Stimulated activated CD4-positive, alpha-beta T cell treated with anti-CD3 and anti-CD28 coated beads, Interleukin-12 subunit alpha, Interleukin-12 subunit beta, amount 100 ng/mL, for 4 hours (primary cell): ENCODE measurements around the gene CNTLN.
"Not testable (repeated sequence)": the region's sequence is repeated elsewhere in the genome, so short reads cannot be mapped to it uniquely, and the experiment has no call there.

Experiments used
- DNase-seq: peaks from one replicate; pipeline ENCODE4 v3.0.0-alpha.2; 2020

Gene CNTLN

DNA sequence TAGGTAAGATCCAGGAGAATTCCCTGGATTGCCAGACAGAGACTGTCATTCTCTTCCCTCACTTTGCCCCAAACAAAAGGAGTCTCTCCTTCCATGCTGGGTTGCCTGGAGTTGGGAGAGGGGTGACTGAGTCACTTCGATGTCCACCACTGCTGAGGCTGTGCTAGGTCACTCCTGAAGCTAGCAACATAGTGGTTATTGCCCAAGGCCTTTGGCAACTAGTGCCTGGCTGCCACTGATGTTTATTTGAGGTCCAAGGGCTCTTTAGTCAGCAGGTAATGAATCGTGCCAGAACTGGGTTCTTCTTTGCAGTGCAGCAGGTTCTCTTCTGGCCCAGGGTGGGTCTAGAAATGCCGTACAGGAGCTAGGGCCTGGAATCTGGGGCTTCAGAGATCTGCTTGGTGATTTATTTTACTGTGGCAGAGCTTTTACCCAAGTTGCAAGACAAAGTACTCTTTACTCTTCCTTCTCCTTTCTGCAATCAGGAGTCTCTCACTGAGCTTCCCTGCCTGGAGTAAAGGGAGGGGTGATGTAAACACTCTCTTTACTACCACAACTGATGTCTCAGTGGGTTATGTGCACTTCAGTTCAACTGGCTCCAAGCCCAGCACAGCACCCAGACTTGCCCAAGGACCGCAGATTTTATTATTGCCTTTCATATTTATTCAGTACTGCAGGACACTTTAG is 288.3 kb downstream of the CNTLN start:
- no peak for DNase-seq

DNA sequence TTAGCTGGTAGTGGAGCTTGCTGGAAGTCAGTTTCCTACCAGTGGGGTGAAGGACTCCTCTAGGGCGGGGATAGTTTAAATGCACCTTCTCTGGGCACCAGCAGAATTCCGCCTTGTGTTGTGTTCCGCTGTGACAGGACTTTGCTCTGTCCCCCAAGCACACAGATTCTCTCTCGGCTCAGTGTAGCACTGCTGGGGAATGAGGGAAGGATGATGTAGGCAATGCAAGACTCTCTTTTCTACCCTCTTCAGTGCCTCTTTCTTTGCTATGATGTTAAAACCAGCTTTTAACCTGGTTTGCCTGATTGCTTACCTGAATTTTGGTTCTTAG is 288.8 kb downstream of the CNTLN start:
- no peak for DNase-seq

DNA sequence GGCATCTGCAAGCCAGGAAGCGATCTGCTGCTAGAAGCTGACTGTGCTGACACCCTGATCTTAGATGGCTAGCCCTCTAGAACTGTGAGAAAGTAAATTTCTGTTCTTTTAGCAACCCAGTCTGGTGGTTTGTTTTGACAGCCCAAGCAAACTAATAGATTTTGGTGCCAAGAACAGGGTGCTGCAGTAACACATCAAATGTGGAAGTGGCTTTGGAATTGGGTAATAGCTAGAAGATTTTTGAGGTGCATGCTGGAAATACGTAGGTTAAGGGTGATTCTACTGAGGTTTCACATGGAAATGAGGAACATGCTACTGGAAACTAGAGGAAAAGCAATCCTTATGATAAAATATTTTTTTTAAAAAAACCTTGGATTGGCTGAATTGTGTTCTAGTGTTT is 290.5 kb downstream of the CNTLN start:
- DNase-seq: no peak

DNA sequence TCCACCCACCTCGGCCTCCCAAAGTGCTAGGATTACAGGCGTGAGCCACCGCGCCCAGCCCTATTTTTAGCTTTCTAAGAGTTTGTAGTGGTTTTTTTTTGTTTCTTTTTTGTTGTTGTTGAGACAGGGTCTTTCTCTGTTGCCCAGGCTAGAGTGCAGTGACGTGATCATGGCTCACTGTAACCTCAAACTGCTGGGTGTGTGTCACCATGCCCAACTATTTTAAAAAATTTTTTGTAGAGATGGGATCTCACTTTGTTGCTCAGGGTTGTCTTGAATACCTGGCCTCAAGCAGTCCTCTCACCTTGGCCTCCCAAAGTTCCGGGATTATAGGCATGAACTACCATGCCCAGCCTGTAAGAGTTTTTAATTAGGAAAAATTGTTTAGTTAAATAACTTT is 298.7 kb downstream of the CNTLN start:
- no peak for DNase-seq

DNA sequence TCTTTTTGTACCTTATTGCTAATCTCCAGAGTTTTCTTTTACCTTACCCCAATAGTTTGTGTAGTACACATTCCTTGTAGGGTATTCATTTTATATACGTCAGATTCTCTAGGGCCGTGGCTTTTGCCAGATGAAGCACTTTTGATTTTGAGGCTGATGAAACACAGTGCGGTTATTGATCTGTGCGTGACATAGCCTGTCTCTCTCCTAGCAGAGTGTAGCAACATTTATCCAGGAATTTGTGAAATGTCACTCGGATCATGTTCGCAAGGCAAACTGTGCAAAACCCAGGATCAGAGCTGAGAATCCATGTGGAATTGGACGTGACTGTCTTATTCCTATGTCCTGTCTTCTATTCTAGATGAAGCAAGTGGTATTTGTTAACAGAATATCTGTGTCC is 302.0 kb downstream of the CNTLN start:
- DNase-seq: no peak

DNA sequence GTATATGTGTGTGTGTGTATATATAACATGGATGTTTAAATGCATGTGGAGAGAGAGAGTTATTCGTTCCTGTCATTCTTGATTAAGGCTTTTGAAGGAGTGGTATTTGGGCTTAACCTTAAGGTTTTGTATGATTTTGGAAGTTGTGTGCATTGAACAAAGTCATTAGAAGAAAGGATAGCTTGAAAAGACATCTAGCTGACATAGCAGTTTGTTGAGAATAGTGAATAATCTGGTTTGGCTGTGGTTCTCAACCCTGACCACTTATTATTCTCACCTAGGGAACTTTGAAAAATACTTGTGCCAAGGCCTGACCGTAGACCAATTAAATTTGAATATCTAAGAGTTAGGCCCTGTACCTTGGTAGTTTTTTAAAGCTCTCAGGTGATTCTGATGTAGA is 303.0 kb downstream of the CNTLN start:
- no peak for DNase-seq

DNA sequence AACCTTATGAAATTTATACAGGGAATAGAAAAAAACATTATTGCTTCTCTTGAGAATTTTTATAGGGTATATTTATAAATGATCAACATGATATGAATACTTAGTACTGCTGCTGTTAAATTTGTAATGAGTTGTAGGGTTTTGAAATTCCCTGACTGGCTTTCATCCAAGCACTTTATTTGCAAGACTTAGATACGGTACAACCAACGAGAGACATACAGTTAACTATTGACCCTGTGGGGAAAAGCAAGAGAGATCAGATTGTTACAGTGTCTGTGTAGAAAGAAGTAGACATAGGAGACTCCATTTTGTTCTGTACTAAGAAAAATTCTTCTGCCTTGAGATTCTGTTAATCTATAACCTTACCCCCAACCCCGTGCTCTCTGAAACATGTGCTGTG is 310.3 kb downstream of the CNTLN start:
- not testable (repeated sequence) for DNase-seq

DNA sequence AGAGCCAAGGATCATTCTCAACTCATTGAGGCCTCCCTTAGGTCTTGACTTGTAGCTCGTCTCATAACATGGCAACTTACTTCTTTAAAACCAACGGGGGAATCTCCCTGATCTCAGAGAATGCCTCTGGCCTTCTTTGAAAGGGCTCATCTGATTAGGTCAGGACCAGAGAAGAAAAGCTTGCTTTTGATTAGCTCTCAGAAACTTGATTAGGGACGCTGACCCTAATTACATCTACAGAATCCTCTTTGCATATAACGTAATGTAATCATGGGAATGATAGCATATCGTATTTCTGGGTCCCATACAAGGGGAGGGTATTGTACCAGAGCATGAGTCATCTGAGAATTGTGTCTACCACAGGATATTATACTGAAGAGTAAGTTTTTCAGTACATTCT is 318.9 kb downstream of the CNTLN start:
- DNase-seq: no peak

DNA sequence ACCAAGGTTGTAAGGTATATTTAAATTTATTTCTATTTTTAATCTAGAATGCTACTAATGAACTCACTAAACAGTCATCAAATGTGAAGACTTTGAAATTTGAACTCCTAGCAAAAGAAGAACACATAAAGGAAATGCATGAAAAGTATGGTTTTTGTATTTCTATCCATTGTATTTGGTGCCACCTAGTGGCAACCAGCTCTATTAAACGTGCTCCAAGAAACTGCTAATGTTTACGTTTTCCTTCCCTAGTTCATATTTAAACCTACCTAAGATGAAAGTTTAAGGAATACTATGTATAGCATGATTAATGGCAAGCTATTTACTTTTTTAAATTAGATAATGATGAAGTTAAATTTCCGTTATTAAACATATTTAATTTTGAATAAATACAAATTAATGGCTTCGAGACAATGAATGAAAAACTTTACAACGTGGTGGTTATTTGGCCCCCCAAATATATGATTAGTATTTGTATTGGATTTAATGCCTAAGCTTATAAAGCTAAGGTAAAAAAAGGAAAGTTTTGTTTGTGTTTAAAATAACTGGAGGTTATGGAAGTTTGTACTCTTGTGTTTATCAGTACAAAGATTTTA is 328.1 kb downstream of the CNTLN start:
- no peak for DNase-seq

DNA sequence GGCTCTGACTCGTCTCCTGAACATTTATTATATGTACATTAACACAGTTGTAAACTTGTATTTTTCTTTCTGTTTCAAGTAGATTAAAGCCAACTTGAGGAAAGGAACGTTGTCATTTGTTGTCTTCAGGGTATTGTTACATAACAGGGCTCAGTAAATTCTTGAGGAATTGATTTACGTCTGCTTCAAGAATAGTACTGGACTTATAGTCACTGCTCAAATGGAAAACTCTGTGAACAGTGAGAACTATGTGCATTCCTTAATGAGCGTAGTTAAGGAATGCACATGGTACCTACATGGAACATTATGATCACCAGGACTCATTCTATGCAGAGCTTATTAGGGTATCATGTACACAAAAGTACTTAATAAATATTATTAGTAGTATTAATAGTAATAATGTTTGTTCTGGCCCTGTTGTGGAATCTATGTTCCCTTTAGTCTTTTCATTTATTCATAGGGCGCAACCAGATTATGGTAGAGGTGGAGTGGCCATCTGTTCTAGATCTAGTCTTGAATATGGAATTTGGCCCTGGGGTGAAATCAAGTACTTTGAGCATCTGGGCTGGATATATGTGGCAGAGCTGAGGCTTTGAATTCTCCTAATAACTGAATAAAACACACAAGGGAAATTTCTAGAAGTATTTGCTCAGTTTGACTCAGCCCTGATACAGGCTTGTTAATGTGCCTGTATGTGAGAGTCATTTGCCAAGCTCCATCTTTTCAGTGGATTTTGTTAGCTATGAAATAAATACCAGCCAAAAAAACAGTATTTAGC is 335.4 kb downstream of the CNTLN start:
- no peak for DNase-seq

DNA sequence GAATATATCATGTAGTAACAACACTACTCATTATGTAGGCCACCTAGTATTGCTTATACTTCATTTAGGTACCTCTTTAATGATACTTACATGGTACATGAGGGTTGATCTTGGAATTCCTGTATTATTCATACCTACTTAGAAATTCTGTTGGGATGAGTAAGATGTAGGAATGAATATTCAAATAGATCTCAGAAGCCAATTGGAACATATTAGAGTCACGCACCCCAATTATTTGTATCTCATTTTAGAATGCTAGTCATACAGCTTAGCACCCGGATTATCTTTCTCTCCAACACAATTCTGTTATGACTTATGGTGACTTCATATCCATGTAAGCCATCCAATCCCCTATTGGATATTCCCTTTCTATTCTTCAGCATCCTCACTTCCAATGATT is 337.3 kb downstream of the CNTLN start:
- no peak for DNase-seq

DNA sequence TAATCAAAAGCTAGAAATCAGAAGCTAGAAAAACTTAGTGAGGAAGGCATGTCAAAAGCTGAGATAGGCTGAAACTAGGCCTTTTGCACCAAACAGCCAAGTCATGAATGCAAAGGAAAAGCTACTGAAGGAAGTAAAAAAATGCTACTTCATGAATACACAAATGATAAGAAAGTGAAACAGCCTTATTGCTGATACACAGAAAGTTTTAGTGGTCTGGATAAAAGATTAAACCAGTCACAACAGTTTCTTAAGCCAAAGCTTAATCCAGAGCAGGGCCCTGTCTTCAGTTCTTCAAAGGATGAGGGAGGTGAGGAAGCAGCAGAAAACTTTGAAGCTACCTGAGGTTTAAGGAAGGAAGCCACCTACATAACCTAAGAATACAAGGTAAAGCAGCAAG is 341.6 kb downstream of the CNTLN start:
- DNase-seq: no peak

DNA sequence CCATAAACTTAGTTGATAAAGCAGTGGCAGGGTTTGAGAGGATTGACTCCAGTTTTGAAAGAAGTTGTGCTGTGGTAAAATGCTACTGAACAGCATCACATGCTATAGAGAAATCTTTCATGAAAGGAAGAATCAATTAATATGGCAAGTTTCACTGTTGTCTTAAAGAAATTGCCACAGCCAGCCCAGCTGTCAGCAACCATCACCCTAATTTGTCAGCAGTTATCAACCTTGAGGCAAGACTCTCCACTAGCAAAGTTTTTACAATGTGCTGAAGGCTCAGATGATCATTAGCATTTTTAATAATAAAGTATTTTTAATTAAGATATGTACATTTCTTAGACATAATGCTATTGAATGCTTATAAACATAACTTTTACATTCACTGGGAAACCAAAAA is 343.0 kb downstream of the CNTLN start:
- no peak for DNase-seq

DNA sequence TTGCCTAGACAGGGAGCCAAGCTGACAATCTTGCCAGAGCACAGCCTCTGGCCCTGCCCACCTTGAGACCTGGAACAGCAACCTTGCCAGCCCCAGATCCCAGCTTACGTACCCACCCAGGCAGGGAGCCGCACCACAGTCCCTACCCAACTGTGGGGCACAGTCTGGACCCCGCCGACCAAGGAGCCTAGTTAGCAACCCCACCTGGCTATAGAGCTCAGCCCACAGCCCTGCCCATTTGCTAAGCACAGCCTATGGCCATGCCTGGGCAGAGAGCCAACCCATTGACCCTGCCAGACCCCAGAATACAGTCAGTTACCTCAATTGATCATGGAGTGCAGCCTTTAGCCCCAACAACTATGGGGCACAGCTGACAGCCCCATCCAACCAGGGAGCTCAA is 346.1 kb downstream of the CNTLN start:
- DNase-seq: no peak

DNA sequence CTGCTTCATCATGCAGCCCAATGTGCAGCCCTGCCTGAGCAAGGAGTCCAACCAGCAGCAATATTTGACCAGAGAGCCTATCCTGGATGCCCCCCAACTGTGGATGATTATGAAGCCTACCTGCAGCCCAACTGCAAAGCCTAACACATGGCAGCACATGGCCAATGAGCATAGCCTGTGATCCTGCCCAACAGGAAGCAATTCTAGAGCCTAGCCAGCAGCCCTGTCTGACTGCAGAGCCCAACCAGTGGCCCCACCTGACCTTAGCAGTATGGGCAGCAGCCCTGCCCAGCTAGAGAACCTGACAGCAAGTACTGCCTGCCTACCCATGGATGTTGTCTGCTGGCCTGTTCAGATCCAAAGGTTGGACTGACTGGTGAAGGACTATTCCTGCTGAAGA is 346.7 kb downstream of the CNTLN start:
- DNase-seq: no peak

DNA sequence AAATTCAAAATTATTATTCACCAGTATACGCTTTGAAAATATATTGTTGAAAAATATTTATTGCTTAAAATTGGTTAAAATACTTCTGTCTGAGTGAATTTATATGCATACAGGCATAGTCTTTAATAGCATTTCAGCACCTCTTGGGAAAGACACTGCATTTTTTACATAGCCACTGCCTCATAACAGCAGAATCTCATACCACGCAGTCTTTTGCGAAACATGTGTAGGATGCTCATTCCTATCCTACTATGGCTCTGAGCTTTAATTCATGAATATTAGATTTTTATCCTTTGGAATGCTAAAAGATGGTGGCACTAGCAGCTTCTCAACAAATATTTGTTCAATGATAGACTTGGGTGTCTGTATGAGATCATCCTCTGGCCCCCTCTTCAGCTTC is 350.1 kb downstream of the CNTLN start:
- no peak for DNase-seq

DNA sequence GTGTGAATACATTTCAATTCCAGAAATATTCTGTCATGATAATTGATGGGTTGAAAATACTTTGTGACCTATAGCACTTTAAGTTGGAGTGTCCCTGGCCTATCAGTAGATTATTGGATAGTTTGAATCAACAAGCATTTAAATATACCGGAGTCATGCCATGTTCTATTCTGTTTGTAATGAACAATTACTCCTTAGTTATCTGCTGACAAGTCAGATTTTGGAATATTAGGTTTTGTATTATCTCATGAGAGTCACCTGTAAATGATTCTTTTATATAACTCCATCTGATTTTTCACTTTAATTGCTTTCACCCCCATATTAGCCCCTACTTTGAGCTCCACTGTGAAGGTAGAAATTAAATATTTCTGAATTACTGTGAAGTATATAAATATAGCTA is 351.6 kb downstream of the CNTLN start:
- no peak for DNase-seq

DNA sequence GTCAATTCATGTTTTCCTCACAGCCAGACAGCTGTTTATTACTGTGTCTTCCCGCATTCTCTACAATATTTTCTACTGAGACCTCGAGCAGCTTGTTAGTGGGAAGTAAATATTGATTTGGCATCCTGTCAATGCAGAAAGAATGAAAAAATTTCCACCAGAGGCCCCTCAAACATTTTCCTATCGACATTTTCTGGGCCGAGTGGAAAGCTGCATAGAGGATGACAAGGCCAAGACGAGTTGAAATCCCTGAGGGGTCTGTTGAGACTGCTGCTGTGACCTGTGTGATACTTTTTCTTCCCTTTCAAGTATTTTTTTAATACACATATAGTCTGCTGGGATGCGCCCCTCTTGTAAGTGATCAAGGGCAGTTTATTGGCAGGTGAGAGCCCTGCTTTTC is 352.6 kb downstream of the CNTLN start:
- DNase-seq: no peak

DNA sequence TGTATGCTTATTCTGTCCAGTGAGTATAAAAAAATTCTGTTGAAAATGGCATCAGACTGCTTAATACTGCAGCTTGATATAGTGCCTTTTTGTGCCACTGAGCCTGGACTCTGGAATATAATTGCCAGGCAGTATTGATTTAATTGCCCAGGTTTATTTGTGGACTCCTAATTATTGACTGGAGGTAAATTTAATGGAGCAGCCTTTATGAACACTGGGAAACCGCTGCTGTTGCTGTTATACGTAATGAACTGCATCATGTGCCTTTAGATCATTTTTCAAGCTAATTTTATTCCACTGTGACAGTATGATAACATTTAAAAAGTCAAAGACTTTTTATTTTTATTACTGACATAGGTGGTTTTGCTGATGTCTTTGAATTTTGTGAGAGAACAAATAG is 353.8 kb downstream of the CNTLN start:
- DNase-seq: no peak

DNA sequence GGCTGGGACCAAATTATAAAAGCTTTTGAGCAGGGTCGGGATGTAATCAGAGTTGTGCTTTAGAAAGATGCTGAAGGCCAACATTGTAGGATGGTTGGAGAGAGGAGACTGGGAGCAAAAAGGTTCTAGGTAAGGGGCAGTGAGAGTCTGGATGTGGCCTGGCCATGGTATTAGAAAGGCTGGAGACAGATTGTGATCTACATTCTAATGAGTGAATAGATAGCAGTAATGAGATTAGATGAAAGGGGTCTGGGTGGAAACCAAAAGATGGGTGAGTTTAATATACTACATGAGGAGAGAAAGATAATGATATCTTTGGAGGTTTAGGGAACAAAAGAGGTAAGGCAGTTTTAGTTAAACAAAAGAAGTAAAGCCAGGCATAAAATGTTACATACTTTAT is 355.3 kb downstream of the CNTLN start:
- DNase-seq: no peak

DNA sequence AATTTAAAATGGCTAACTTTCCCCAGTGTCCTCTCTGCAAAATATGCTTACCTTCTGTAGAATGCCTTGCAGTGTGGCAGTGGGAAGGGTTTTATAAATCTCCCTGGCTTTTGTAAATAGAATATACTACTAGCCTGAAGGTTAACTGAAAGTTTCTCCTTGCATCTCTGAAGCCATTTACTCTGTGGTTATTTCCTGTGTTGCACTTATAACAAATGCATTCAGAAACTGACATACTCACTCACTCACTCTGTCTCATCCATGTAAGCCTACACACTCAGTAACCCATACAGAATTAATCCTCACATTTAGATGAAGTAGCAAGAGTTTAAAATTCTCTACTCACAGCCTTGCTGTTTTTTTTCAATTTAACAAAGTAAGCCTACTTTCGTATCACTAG is 356.9 kb downstream of the CNTLN start:
- no peak for DNase-seq

DNA sequence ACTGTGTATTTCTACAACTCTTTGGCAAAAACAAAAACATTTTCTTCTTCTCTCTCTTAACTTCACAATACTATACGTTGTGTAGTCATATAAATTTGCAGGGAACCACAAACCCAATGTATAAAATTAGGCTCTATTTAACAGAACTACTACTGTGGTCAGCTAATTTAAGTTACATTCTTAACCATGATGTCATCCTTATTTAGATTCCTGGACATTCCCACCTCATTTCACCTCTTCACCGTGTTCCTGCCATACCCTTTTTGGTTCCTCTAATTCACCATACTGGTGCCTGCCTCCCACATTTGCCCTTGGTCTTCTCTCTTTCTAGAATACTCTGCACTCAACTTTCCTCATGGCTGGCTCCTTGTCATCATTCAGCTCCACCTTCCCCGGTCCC is 368.4 kb downstream of the CNTLN start:
- no peak for DNase-seq

DNA sequence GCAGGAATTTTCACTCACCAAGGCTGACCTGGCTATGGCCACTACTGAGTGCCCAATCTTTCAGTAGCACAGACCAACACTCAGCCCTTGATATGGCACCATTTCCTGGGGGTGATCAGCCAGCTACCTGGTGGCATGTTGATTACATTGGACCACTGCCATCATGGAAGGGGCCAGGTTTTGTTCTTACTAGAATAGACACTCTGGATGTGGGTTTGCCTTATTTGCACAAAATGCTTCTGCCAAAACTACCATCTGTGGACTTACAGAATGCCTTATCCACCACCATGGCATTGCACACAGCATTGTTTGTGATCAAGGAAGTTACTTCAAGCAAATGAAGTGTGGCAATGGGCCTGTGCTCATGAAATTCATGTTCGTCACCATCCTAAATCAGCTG is 374.3 kb downstream of the CNTLN start:
- no peak for DNase-seq

DNA sequence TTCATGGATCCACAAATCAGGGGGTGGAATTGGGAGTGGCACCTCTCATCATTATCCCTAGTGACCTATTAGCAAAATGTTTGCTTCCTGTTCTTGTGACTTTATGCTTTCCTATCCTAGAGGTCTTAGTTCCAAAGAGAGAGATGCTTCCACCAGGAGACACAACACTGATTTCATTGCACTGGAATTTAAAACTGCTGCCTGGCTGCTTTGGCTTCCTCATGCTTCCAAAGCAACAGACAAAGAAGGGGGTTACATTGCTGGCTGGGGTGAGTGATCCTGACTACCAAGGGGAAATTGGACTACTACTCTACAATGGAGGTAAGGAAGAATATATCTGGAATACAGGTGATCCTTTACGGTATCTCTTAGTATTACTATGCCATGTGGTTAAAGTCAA is 374.9 kb downstream of the CNTLN start:
- no peak for DNase-seq

DNA sequence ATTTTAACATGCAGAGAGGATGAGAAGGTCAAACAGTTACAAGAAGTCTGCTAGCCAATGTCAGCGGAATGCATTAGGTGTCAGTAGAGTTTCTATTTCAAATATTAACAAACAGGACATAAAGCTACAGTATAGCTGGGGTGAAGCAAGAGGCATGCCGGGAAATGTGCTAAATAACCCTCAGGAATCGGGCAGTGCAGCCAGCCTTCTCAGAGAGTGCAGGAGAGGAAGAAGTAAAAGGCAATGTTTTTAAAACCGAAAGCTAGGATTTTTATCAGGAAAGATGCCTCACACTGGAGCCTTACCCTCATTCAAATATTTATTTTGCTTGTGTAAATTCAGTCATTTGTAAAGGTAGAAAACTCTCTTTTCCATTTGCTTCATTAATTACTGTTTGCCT is 384.9 kb downstream of the CNTLN start:
- DNase-seq: no peak
